Smooth muscle cell of bladder (primary cell): ENCODE data around the gene ANKRD35. TPM values are rescaled to one million over a fixed set of nuclear protein-coding genes. Genes with fewer than 3 reads are reported as not detected.

ENCODE experiments used
- total RNA-seq: library from RNA; depleted of rRNA; stranded (reverse); fragments of >200 nt; gene quantifications from 2 replicates; pipeline ENCODE4 v1.2.3, GENCODE V29; 2014

The ANKRD35 gene
- total RNA-seq: 1.9 and 2.0 TPM in 2 replicates

DNA sequence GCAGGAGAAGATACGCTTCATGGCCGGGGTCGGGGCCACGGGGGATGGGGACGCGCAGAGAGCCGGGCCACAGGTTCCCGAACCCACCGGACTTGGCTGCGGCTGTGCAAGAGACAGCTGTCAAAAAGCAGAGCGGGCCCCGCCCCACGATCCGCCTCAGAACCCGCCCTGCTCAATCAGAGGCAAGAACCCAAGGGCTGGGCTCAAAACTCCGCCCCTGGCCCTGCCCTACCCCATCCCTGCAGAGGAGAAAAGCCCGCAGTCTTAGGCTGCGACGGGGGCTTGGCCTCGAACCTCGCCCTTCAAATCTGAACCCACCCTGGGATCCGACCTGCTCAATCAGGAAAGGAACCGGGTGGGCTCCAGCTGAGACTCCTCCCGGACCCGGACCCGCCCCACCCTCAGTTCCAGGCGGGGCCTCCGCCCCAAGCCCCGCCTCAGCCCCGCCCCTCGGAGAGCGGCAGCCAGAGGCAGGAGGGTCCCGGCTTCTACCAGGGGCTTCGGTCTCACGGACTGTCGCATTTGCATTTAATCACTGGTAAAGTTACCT, at the start of gene ANKRD35:
Gene ANKRD35, minus strand, starts transcription at position 129 of the 550 bp plus-strand sequence. Its CDS starts 108 bp downstream, at position 21.

DNA sequence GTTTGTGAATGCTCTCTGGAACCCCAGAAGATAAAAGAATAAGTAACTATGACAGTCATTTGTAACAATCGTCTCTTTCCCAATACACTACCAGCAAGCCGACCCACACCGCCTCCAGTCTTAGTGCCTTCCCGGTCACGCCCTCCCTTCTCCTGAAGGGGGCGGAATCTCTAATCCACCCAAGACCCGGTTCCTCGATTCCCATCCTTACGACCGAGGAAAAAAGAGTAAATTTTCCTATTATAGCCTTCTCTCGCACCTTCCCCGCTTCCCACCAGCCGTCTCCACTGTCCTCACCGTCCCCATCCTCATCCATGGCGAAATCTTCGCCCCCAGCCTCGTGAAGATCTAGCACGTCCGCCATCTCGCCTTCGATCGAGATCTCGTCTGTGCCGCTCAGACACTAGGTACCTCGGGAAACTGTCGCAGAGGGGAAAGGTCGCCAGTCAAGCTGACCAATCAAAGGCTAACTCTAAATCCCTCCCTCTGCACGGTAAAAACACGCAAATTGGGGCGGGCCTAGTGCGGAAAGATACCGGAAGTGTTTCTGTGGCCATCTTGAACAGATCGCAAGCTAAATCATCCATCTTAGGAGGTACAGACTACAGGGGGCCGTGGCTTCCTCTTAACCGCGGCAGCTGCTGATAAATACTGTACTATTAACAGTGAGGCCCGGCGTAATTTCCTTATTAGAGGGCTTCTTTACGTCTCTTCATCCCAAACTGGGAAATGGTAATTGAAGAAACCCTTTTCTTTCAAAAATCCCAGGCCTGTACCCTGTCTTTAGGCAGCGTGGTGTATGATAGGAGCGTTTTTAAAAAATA, 41.6 kb upstream of the ANKRD35 start, which contains the start of gene RBM8A:
Gene RBM8A, minus strand, starts transcription at position 422 of the 824 bp plus-strand sequence. Its CDS starts 58 bp downstream, at position 364.

GRCh38 chr1:145918144-145918991, 32.7 kb upstream of the ANKRD35 start, which contains the start of gene PEX11B:
Gene PEX11B, minus strand, starts transcription at chr1:145918717. Its CDS starts 29 bp downstream, at chr1:145918688.

GRCh38 chr1:145858901-145859490, 26.7 kb downstream of the ANKRD35 start, which contains the start of gene PIAS3:
Gene PIAS3, minus strand, starts transcription at chr1:145859081. Its CDS starts 91 bp downstream, at chr1:145858990.

DNA sequence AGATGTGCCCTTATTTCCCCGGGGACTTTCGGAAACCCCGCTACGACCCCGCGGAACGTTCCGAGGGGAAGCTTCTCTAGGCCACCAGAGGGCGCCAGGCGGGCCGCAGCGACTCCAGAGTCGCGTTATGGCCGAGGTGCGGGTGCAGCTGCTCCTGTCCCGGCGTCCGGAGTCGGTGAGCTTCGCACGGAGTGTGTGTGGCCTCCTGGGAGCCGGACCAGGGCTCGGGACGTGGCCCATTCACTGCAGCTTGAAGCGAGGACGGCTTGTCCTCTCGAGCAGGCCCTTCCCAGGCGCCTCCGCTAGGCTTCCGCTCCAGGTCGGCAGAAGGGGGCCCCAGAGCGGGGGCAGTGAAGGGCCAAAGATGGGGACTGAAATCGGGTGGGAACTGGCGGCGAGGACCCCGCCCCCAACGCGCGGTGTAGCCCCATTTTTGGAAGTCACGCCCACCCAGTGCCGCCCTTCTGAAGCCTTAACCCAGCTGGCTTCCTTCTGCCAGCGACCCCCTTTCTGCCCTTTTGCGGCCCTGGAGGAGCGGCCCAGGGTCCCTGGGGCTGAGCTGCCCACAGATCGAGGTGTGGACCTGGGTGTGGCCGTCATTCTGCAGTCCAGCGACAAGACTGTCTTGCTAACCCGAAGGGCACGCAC, 40.0 kb downstream of the ANKRD35 start, which contains the start of gene NUDT17:
Gene NUDT17, plus strand, starts transcription at position 117 of the 648 bp plus-strand sequence. Its CDS starts 11 bp downstream, at position 128.

GRCh38 chr1:145823565-145824498, 61.8 kb downstream of the ANKRD35 start, which contains the start of the genes POLR3C and RNF115:
Gene POLR3C, plus strand, starts transcription at chr1:145824200. Its CDS starts 1,577 bp downstream, at chr1:145825777.
Gene RNF115, minus strand, starts transcription at chr1:145824095. Its CDS starts 222 bp downstream, at chr1:145823873.

Other genes with a start within 250 kb of the ANKRD35 start
- gene PDZK1, start 178.5 kb downstream of the ANKRD35 start, total RNA-seq: 0.28 and 0.46 TPM in 2 replicates
- not detected in 2 replicates for gene CD160, start 166.4 kb downstream of the ANKRD35 start, total RNA-seq
- gene RNF115, start 61.8 kb downstream of the ANKRD35 start, total RNA-seq: 10.2 and 11.4 TPM in 2 replicates
- 28.3 and 29.0 TPM in 2 replicates for gene POLR3C, start 61.7 kb downstream of the ANKRD35 start, total RNA-seq
- gene NUDT17, start 40.2 kb downstream of the ANKRD35 start, total RNA-seq: 2.4 and 2.7 TPM in 2 replicates
- 4.3 and 4.8 TPM in 2 replicates for gene PIAS3, start 26.8 kb downstream of the ANKRD35 start, total RNA-seq
- gene ITGA10, start 24.2 kb upstream of the ANKRD35 start, total RNA-seq: 0.28 TPM in 2 replicates
- 24.9 and 26.4 TPM in 2 replicates for gene PEX11B, start 32.9 kb upstream of the ANKRD35 start, total RNA-seq
- gene RBM8A, start 41.6 kb upstream of the ANKRD35 start, total RNA-seq: 90.9 and 108 TPM in 2 replicates
- 10.2 and 15.6 TPM in 2 replicates for gene LIX1L, start 72.2 kb upstream of the ANKRD35 start, total RNA-seq
- 0.14 and 0.18 TPM in 2 replicates for gene ANKRD34A, start 78.7 kb upstream of the ANKRD35 start, total RNA-seq
- 15.9 and 18.9 TPM in 2 replicates for gene POLR3GL, start 78.8 kb upstream of the ANKRD35 start, total RNA-seq
- 46.4 and 229 TPM in 2 replicates for gene TXNIP, start 110.7 kb upstream of the ANKRD35 start, total RNA-seq
- gene HJV, start 135.9 kb upstream of the ANKRD35 start, total RNA-seq: not detected in 2 replicates